T-helper 1 cell treated with Interleukin-12 subunit alpha and Interleukin-12 subunit beta and Interleukin-4 antibody, amounts not matched to agents 30 ng/mL and 1 ng/mL, for 36 hours (primary cell): ENCODE measurements around the gene PRKAR1B. TPM values are rescaled to one million over a fixed set of nuclear protein-coding genes. Genes with fewer than 3 reads are reported as not detected.
"Not testable (repeated sequence)": the region's sequence is repeated elsewhere in the genome, so short reads cannot be mapped to it uniquely, and the experiment has no call there.

ENCODE experiments used
- intact Hi-C: fragments of 100-400 bp; cut with micrococcal nuclease; formaldehyde crosslinking; loops from one replicate; pipeline ENCODE4 v1.15.1; 2024
- total RNA-seq: library from RNA; stranded (reverse); gene quantifications from 2 replicates; pipeline ENCODE4 v1.2.3, GENCODE V29; 2022

Gene PRKAR1B
- total RNA-seq, 1 donor from 2014 or later, result 25.2 TPM

DNA sequence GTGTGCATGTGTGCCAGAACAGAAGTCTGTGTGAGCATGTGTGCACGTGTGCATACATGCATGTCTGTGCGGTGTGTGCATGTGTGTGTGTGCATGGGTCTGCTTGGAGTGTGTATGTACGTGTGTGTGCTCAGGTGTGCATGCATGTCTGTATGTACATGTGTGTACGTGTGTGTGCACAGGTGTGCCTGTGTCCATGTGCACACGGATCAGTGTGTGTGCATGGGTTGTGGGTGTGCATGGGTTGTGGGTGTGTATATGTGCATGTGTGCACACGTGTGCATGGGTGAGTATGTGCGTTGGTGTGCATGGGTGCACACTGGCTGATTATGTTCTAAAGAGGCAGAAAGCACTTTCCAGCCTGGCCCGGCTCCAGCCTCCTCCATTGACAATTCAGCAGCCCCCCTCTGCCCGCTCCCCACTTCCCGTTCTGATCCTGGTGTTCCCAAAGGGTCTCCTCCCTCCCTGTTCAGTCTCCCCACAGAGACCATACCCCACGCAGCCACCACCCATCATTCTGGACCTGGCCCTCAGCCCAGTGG lies 163.4 kb downstream of the PRKAR1B start:
- intact Hi-C loops, result no loop called here

- intact Hi-C loops, result no loop called here
Measured at GRCh38 chr7:562789-563628, 164.1 kb downstream of the PRKAR1B start.

DNA sequence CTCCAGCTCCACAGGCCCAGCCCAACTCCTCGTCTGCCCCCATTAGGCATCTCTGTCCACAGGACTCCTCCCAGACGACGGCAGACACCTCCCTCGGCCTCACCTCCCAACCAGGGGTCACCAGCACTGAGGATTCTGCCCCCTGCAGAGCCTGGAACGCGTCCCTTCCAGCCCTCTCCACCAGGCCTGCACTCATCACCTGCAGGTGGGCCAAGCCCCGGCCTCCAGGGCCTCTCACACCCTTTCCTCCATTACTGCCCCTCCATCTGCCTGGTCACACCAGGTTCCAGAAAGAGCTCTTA lies 164.8 kb downstream of the PRKAR1B start:
- intact Hi-C loops, result no loop called here

- intact Hi-C loops, result no loop called here
Measured at GRCh38 chr7:561631-562373, 165.3 kb downstream of the PRKAR1B start.

- intact Hi-C loops, result no loop called here
Measured at GRCh38 chr7:560966-561630, 166.0 kb downstream of the PRKAR1B start.

DNA sequence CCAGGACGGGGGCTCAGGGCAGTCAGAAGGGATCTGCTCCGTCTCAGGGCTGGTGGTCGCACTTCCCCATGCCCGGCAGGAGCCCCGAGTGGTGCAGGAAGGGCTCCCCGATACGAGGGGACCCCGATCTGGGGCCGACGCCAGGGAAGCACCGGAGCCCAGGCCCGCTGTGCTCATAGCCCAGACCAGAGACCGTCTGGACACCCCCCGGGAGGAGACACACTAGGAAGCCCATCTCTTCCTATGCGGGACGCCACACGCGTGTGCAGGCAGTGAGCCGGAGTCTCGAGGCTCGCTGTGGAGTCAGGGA lies 167.7 kb downstream of the PRKAR1B start:
- intact Hi-C loops, result no loop called here

- intact Hi-C loops, result no loop called here
Measured at GRCh38 chr7:557558-557881, 169.6 kb downstream of the PRKAR1B start.

DNA sequence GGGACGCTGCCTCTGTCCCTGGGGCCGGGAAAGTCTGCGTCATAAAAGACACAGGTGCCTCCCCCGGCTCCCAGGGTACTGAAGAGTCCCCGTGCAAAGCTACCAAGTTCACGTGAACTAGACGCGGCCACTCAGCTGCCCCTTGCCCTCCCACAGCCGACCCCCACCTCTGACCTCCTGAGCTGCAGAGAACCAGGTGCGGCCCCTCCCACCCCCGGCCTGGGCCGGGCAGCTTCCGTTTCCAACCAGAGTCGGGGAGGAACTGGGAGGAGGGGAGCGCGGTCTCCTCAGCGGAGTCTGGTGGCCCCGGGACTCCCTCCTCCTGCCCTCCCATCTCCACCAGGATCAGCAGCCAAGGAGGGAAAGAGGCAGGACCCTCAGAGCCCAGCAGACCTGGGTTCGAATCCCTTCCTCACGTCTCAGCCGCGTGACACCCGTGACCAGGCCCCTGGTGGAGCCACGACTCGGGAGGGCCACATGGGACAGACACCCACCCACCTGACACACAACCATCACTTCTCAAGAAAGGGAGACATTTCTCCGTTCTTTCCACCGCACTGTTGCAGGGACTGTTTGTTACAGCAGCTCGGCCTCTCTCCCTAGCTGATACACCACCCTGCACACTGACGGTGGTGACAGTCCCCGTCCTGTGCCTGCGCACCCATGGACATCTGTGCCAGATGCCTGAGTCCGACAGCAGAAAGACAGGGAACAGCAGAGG lies 170.1 kb downstream of the PRKAR1B start:
- intact Hi-C loops, result no loop called here

DNA sequence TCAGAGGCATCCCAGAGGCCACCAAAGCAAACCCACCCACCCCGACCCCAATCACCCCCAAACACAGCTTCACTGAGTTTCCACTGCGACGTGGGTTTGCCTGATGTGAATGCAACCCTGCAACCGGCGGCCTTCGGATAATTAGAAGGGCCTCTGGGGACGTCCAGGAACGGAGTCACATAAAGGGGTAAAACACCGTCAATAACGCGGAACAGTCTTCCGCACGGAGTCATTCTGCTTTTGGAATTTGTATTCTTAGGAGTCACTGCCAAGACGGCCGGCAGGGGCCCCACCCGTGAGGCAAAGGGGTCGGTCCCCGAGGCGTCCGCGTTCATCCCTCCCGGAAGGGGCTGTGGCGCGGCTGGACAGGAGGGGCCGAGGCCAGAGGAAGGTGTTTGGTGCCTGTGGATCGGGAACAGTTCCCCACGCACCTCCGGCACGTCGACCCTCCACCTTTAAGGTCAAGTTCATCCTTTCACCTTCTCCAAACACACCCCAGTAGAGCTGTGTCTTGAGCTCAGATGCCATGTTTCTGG lies 170.7 kb downstream of the PRKAR1B start:
- intact Hi-C loops, result no loop called here

DNA sequence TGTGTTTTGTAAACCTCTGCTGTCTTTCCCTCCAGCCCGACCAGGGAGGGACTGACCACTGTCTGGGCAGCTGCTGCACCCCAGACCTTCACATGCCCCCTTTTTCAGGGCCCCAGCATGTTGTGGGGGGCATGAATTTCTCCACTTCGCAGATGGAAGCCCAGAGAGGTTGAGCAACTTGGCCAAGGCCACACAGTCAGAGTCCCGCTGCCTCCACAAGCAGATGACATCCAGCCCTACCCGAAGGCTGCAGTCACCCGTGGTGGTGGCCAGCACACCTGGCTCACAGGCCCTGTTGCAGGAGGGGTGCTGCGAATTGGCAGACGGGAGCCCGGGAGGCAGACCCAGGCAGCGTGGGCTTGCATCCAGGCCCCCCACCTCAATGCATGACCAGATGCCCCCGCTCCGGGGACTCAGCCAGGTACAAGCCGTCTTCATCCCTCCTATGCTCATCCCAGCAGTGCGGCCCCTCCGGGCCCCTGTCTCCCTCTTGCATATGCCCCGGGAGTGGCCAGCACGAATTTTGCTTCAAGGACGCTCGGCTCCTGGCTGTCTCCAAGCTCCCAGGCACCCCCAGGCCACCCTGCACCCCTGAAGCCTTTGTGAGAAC lies 171.4 kb downstream of the PRKAR1B start:
- intact Hi-C loops, result no loop called here

GRCh38 chr7:553636-554111 lies 173.4 kb downstream of the PRKAR1B start:
- intact Hi-C loops, result no loop called here

DNA sequence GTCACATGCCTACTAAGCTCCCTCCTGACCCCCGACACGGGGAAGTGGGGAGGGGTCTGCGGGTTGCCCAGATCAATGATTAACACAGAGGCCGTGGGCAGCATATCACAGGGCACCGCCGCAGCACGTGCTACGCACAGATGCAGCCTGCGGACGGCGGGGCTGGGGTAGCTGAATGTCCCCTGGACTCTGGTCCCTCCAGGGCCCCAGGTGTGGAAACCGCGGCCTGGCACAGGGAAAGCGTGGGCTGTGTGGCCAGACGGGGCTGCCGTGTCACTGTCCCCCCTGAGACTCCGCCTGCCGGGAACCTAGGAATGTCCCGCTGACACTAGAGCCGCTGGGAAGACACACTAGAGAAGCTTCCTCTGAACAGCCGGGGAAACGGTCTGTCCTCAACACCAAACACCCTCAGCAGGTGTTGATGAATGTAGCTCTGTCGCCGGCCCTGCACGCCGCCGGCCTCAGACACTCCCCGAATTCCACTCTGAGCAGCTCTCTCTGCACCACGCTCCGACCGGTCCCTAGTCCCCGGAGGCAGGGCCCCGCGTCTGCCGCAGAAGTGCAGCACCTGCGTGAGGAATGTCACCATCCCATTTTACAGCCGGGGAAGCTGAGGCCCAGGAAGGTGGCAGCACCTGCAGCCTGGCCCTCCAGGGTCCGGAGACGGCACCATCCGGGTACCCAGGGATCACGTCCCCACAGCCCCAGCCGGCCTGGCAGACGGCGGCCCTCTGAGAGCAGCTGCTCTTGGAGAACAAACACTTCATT lies 174.0 kb downstream of the PRKAR1B start:
- intact Hi-C loops, result no loop called here

DNA sequence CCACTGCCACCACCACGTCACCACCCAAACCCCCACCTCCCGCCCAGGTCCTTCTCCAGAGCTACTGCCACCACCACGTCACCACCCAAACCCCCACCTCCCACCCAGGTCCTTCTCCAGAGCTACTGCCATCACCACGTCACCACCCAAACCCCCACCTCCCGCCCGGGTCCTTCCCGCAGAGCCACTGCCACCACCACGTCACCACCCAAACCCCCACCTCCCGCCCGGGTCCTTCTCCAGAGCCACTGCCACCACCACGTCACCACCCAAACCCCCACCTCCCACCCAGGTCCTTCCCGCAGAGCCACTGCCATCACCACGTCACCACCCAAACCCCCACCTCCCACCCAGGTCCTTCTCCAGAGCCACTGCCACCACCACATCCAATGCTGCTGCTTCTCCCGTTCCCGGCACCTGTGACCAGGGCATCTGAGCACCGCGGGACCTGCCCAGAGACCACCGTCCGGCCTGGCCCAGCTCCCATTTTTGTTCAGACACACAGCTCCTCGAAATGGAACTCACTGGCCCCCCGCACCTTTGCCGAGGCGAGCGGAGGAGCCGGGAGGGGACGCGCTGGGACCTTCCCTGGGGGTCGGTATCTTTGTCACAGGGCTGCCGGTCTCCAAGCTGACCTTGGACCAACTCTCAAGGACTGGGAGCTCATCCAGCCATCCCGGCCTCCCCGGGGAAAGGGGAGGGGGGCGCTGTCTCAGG lies 174.8 kb downstream of the PRKAR1B start:
- intact Hi-C loops, result not testable (repeated sequence)

- intact Hi-C loops, result not testable (repeated sequence)
Measured at GRCh38 chr7:551615-551970, 175.5 kb downstream of the PRKAR1B start.

DNA sequence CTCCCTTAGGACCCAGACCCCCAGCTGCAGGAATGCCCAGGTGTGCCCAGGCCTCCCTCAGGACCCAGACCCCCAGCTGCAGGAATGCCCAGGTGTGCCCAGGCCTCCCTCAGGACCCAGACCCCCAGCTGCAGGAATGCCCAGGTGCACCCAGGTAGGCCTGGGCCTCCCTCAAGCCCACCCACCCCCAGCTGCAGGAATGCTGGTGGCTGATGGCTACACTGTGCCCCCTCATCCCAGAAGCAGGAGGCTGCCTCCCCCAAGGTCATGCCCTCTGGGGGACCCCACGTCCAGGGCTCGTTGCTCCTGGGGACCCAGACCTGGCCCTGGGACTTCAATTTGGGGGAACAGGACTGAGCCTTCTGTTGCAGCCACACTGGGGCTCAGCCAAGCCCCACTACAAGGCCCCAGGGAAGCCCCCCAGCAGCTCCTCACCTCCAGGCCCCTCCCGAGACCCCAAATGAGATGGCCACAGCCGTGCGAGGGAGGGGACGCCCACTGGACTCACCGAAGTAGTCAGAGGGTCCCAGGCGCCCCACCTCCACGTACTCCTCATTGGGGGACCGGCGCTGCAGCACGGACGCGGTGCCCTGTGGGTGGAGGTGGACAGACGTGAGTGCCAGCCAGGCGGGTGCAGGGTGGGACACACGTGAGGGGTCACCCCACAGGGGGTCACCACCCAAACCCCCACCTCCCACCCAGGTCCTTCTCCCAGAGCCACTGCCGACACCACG lies 176.0 kb downstream of the PRKAR1B start:
- intact Hi-C loops, result no loop called here

GRCh38 chr7:549891-550625 lies 177.0 kb downstream of the PRKAR1B start:
- intact Hi-C loops, result no loop called here

GRCh38 chr7:549066-549890 lies 177.8 kb downstream of the PRKAR1B start:
- intact Hi-C loops, result no loop called here
